HG02763 (cell line): Measurements from ENCODE around the gene RUSF1.
"Not testable (repeated sequence)": the region's sequence is repeated elsewhere in the genome, so short reads cannot be mapped to it uniquely, and the experiment has no call there.

ENCODE experiments used
- ATAC-seq: cut with Tn5 transposase; IDR thresholded peaks from one replicate; pipeline ENCODE4 v1.9.1; 2021; ENCODE audit warnings: mild to moderate bottlenecking, moderate library complexity; ENCODE audit not compliant: unreplicated experiment

RUSF1 gene

DNA sequence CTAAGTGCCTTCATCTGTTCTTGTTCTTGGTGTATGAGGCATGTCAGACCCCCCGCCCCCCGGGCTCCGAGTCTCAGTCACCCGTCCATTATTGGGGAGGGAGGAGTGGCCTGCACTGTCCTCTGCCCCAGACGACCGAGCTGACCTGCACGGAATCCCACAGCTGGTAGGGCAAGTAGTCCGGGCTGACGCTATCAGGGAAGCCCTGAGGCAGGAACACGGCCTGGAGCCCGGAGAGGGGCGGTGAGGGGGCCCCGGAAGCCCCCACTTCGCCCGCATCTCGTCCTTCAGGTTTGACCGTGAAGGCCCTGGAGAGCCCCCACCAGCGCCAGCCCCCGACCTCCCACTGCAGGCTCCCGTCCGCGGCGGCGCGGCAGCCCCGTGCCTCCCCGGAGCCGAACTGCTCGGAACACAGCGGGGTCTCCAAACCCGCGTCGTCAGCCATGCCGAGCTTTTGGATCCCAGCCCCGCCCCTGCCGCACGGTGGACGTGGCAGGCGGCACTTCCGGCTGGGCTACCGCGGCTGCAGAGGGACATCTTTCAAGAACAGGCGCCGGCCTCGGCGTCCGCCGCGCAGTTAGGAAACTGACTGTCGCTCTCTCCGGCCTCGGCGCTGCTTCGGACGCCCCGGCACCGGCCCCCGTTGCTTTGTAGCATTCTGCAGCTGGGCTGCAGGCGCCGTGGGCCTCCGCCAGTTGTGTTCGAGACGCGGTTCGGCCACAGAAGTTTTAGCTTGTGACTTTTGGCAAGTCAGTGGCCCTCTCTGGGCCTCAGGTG is at the start of gene RUSF1:
TSS of gene RUSF1 (minus strand) at position 463 of the 777 bp plus-strand sequence. CDS start at position 445, 18 bp downstream.
- ATAC-seq, result peak; percentile 94

GRCh38 chr16:31542763-31543162 is 34.6 kb upstream of the RUSF1 start:
- ATAC-seq, result no peak

GRCh38 chr16:31539762-31540161 is 31.6 kb upstream of the RUSF1 start:
- ATAC-seq, result not testable (repeated sequence)

DNA sequence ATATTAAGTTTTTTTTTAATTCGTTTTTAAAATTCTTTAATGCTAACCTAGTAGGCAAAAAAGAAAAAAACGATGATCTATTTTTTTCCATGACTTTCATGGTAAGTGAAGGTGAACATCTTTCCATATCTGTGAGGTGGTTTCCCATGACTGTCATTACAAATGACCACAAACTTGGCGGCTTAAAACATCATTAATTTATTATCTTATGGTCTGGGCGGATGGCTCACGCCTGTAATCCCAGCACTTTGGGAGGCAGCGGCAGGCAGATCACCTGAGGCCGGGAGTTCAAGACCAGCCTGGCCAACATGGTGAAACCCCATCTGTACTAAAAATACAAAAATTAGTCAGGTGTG is 30.0 kb upstream of the RUSF1 start:
- ATAC-seq, result not testable (repeated sequence)

- ATAC-seq, result no peak
Measured at GRCh38 chr16:31537362-31538242, 29.4 kb upstream of the RUSF1 start.

DNA sequence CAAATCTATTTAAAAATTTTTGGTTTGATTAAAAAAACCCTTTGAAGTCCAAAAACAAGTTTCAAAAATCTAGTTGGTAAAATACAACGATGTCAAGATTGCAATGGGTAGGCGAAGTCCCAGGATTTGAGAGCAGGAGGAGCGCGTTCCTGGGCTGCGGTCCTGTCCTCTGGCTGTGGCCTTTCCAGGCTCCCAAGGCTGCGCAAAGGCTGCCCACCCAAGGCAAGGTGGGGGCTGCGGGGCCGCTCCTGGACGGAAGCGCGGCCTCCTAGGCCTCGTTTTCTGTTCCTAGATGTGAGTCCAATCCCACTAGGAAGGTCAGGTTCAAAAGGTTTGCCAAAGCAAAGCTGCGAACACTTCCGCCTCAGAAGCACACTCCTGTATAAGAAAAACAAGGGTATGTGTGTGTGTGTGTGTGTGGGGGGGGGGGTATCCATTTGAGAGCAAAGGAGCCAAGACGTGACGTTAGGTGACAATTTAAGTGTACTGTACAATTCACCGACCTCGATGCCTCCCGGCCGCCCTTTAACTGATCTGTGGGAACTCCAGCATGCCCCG is 28.7 kb upstream of the RUSF1 start:
- ATAC-seq, result no peak

GRCh38 chr16:31535737-31536136 is 27.5 kb upstream of the RUSF1 start:
- no peak for ATAC-seq

DNA sequence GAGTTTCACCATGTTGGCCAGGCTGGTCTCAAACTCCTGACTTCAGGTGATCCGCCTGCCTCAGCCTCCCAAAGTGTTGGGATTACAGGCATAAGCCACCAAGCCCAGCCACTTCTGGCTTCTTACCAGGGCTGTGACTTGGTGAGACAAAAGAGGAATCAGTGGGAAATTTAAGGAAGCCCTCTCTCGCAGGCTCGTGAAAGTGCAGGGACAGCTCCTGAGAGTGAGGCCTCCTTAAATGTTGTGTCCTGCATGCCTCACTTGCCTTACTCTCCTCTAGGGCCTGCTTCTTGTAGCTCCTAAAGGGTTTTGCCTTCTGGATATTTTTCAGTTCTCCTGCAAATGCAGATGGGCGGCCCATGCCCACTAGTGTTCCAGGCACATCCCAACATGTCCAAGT is 24.7 kb upstream of the RUSF1 start:
- no peak for ATAC-seq

DNA sequence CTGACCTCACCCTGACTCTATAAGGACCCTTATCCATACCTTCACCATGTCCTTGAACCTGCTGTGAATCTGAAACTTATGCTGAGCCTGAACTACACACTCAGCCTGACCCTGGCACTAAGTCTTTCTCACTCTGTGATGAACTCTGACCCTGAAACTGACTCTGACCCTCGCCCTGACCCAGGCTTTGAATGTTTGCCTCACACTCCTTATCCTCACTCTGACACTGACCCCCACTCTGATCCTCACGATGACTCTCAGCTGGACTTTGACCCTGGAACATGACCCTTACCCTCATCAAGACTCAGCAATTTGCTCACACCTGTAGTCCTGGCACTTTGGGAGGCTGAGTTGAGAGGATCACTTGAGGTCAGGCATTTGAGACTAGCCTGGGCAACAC is 23.9 kb upstream of the RUSF1 start:
- ATAC-seq, result no peak

- no peak for ATAC-seq
Measured at GRCh38 chr16:31531096-31531495, 22.9 kb upstream of the RUSF1 start.

DNA sequence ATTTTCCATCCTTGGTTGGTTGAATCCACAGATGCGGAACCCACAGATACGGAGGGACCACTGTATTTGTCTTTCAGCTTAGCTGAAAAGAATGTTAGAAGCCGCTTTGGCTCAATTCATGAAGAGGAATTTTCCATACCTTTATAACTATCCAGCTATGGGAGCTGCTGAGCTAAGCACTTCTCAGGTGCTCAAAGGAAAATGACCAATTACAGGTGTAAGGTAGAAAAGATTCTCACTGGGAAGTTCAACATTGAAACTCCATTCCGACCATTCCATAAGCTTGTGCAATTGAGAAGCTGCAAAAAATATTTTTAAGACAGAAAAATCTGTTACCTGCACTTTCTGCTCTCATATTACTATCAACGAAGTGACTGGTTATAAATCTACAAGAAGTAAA is 22.2 kb upstream of the RUSF1 start:
- no peak for ATAC-seq

GRCh38 chr16:31529937-31530312 is 21.7 kb upstream of the RUSF1 start:
- ATAC-seq, result no peak

GRCh38 chr16:31529108-31529936 is 21.1 kb upstream of the RUSF1 start:
- no peak for ATAC-seq

DNA sequence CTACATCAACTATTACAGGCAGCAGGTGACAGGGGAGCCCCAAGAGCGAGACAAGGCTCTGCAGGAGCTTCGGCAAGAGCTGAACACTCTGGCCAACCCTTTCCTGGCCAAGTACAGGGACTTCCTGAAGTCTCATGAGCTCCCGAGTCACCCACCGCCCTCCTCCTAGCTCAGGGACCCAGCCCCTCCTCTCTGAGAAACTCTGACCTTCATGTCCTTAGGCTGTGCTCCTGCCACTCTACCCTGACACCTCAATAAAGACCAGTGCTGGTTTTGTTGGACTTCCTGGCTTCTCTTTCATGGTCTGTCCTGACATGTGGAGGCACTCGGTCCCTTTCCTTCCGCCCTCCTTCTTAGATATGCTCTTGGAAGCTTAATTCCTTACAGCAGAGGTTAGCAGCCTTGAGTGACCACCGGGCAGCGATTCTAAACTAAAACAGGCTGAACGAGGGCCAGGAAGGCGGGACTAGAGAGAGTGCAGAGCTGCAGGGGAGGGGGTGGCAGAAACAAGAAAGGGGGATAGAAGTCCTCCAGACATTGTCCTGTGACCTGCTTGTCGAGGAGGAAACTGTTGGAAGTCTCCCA is 20.4 kb upstream of the RUSF1 start:
- ATAC-seq, result no peak

DNA sequence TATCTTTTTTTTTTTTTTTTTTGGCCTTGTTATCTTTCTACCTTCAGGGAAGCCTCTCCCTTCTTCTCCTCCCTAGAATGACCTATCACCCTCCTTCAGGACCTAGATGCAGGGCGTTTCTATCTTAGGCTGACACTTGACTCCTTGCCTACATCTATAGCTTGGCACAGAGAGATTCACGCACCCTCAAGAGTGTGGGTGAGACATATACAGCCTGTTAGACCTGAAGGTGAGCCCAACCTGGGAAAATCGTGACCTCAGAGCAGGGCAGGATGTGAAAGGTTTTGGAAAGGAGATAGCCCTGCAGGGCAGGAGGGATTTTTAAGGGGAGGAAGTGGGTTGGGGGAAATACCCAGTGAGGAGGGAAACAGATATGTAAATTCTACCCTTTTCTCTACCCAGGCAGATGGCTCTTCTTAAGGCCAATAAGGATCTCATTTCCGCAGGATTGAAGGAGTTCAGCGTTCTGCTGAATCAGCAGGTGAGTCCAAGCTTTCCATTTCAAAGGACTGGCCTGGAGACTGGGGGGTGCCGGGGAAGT is 19.6 kb upstream of the RUSF1 start, which contains the start of gene AHSP:
TSS of gene AHSP (plus strand) at position 167 of the 541 bp plus-strand sequence. CDS start at position 407, 240 bp downstream.
- no peak for ATAC-seq

DNA sequence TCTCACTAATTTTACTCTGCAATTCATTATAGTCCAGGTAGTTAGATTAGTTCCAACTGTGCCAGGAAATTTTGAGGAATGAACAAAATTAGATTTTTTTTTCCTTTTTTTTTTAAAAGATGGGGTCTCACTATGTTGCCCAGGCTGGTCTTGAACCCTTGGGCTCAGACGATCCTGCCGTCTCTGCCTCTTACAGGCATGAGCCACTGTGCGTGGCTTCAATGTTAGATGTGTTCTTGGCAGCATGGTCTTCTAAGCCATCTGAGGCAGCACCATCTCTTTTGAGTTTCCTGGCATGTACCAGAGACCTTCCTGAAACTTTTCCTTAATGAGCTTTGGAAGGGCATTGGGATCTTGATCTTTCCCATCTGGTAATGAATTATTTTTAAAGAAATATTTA is 16.9 kb upstream of the RUSF1 start:
- ATAC-seq, result no peak

DNA sequence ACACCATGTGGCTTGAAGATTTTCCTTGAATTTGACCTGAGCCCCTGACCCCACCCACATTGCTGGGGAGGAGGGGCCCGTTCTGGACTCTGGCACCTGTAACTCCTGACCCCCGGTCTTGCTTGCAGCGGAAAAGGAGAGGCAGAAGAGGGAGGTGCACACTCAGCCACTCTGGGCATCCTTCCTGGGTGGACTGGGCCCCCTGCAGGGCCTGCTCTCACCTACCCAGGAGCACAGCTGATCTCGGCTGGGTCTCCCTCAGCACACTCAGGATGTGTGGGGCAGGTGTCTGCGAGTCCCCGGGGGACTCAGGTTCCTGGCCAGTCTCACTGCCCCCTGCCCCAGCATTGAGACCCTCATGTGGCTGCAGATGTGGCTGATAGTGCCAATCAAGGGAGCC is 15.6 kb upstream of the RUSF1 start:
- ATAC-seq, result not testable (repeated sequence)

- ATAC-seq, result no peak
Measured at GRCh38 chr16:31522071-31522470, 13.9 kb upstream of the RUSF1 start.

- no peak for ATAC-seq
Measured at GRCh38 chr16:31521368-31521767, 13.2 kb upstream of the RUSF1 start.

DNA sequence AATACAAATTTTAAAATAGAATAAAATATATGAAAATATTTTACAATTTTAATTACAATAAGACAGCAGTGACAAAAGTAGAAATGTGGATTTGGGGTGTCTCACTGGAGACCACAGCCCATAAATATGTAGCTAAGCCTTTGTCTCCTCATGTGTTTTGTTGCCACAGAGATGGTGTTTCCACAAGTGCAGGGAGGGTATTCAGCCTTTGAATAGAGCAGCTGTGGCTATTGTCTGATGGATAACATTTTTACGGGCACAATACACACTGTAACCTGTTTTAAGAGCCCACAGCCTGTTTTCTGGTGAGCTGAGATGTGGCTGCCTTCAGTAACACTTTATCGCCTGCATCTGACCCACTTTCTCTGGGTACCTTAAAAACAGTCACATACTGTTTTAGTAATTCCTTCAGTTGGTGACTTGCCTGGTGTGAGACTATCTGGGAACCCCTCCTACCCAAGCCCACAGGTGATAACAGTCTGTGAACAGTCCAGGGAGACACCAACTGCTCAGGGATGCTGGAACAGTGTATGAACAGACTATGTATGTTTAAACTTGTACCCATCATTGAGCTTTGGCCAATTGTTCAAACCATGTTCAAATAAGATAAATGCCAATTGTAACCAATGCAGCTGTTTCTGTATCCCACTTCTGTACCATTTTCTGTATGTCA is 11.7 kb upstream of the RUSF1 start:
- ATAC-seq, result no peak
